ENCODE results near the gene PLEKHA8. TPM values are rescaled to one million over a fixed set of nuclear protein-coding genes. Genes with fewer than 3 reads are reported as not detected.

PLEKHA8 gene
- total RNA-seq, 4 donors from 2014 or later: 4.6 to 11.8 (median 8.1) TPM

DNA sequence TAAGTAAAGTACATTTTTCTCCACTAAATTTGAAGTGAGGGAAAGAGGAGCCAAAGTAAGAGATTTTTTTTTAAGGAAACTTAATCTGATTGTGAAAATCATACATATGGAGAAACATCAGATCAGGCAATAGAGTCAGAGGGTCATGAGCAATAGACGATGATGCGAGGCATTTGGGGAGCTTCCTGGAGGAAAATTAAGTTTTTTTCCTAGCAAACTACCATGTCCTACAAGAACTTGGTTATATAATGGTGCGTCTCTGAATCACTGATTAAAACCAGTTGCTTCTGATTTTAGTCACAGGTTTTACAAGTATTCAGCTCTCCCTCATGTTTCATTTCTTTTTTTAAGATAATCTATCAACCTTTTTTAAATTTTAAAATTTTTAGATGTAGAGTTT lies 54.5 kb downstream of the PLEKHA8 start:
- ATAC-seq (ENCODE audit: low FRiP score) (no peak), DNase-seq (ENCODE audit: low spot score) (no peak)
- TF ChIP-seq, protein P1, sequence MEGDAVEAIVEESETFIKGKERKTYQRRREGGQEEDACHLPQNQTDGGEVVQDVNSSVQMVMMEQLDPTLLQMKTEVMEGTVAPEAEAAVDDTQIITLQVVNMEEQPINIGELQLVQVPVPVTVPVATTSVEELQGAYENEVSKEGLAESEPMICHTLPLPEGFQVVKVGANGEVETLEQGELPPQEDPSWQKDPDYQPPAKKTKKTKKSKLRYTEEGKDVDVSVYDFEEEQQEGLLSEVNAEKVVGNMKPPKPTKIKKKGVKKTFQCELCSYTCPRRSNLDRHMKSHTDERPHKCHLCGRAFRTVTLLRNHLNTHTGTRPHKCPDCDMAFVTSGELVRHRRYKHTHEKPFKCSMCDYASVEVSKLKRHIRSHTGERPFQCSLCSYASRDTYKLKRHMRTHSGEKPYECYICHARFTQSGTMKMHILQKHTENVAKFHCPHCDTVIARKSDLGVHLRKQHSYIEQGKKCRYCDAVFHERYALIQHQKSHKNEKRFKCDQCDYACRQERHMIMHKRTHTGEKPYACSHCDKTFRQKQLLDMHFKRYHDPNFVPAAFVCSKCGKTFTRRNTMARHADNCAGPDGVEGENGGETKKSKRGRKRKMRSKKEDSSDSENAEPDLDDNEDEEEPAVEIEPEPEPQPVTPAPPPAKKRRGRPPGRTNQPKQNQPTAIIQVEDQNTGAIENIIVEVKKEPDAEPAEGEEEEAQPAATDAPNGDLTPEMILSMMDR (IDR thresholded peaks at IDR 0.05): no peak

DNA sequence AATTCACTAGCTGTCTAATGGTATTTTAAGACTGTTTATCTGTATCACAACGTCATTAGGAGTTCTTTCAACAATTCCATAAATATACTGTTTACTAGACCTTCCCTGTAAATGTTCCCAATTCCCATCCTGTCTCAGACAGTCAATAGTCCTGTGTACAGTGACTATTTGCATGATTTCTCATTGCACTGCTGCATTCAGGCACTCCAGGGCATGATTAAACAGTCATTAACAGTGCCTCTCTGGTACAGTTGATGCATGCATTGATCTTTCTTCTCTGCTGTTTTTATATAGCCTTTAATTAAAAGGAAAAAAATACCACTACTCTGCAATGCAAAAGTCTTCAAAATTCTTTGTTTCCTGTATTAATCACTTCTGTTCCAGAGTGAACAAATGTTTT lies 55.1 kb downstream of the PLEKHA8 start:
- ATAC-seq (ENCODE audit: low FRiP score): no peak
- TF ChIP-seq, protein P1 (IDR thresholded peaks at IDR 0.05): no peak
- DNase-seq (ENCODE audit: low spot score): no peak

DNA sequence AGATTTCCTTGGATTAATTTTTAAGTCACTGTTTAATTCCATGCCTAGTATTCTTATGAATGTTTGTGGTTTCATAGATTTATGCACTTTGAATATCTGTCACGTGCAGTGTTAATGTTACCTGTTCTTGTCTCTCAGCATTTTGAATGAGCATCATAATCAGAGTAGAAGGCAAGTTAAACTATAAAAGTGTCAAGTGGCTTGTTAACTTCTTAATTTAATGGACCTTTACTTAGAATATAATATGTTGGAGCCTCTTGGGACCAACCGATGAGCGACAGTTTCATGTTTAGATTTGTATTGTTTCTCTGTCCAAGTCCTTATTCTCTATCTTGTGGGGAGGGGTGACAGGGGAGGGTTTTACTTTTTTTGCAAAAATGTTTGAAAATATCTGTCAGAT lies 56.0 kb downstream of the PLEKHA8 start:
- ATAC-seq (ENCODE audit: low FRiP score) (no peak), DNase-seq (ENCODE audit: low spot score) (no peak)
- TF ChIP-seq, protein P1 (IDR thresholded peaks at IDR 0.05): no peak

DNA sequence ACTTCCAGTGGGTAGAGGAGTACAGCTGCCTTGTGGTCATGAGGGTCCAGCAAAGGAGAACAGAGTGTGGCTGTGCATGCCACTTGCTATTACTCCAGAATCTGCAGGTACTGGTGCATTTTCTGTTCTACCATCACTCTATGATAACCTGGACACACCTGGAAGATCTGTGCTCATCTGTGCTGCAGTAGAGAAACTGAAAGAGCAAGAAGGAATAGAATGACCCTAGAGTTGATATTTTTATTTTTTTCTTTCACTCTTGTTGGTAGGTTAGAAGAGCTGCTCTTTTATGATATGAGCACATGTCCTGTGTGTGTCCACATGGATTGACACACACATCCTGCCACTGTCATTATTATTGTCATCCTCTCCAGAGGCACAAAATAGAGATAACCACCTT lies 58.3 kb downstream of the PLEKHA8 start:
- TF ChIP-seq, protein P1 (IDR thresholded peaks at IDR 0.05): no peak
- ATAC-seq (ENCODE audit: low FRiP score) (no peak), DNase-seq (ENCODE audit: low spot score) (no peak)

DNA sequence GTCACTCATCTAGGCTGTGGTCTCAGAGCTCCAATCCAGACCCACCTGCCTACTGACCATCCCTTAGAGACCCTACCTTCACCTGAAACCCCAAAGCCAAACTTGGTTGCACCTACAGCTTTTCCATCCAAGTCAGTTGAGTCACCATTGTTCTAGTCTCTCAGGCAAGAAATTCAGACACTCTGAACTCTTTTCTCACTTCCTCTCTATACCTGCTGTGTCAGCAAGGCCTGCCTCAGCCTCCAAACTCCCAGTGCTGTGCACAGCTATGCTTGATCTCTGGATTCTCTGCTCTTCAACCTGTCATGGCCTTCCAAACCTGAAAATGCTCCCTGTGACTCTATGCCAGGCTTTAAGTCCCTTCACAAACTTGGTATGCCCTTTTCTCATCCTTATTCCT lies 59.2 kb downstream of the PLEKHA8 start:
- TF ChIP-seq, protein P1 (IDR thresholded peaks at IDR 0.05): no peak
- no peak for DNase-seq (ENCODE audit: low spot score)
- ATAC-seq (ENCODE audit: low FRiP score): no peak

DNA sequence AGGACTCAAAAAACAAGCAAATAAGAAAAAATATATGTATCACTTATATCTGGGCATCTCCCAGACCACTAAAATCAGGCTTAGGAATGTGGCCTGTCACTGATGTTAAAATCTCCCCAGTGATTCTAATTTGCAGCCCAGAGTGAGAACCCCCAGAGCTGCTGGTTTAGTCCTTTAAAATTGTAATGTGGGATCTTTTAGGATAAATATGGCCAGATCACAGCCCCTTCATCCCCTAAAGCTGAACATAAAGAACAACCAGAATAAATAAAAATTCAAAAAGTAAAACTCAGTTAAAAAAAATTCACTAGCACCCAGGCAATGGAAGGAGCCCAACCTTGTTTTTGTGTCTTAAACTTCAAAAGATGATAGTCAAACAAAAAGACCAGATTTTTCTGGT lies 60.1 kb downstream of the PLEKHA8 start:
- TF ChIP-seq, protein P1 (IDR thresholded peaks at IDR 0.05): no peak
- ATAC-seq (ENCODE audit: low FRiP score) (no peak), DNase-seq (ENCODE audit: low spot score) (no peak)

DNA sequence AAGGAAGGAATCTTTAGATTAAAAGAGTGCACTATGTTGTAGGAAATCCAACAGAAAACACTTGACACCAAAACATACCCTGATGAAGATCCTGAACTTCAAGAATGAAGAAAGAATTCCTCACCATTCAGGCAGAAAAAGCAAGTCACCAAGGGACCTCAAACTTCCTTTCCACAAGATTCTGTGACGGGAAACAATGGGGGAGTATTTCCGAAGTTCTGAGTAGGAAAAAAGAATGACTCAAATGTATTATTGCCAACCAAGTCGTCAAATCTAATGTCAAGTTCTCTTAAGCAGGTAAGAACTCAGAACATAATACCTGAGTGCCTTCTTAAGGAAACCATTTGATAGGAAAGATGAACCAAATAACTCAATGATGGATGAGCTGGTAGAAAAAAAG lies 61.9 kb downstream of the PLEKHA8 start:
- TF ChIP-seq, protein P1 (IDR thresholded peaks at IDR 0.05): no peak

More for the DNA sequence above, 61.9 kb downstream of the PLEKHA8 start:
- ATAC-seq (ENCODE audit: low FRiP score) (no peak), DNase-seq (ENCODE audit: low spot score) (no peak)
